Stomach (tissue), 4 donors: ENCODE data around the gene PPFIA1.

ENCODE experiments used
- CTCF ChIP-seq, 7 experiments: fragments of 450-650 bp in 4 of 7; fragments of 200-600 bp in 3 of 7; sonication (generic) in 3 of 7; IDR thresholded peaks; one replicate each; pipeline ENCODE4 v1.5.1; 2016 to 2019; ENCODE audit warnings: antibody characterized with exemption in 7 of 7, control low read depth in 2 of 7, mild to moderate bottlenecking in 1 of 7
- POLR2A ChIP-seq, 4 donors: fragments of 450-650 bp; IDR thresholded peaks; one replicate each; pipeline ENCODE4 v1.6.1; 2016; ENCODE audit warnings: antibody characterized with exemption in 4 of 4, control low read depth in 2 of 4, mild to moderate bottlenecking in 1 of 4, moderate library complexity in 1 of 4
- POLR2AphosphoS5 ChIP-seq, 3 donors: sonication (generic); formaldehyde crosslinking; IDR thresholded peaks; one replicate each; pipeline ENCODE4 v1.6.1; 2016; ENCODE audit warnings: antibody characterized with exemption in 3 of 3

- TF ChIP-seq CTCF (IDR thresholded peaks at IDR 0.05) = no peak
- no peak for TF ChIP-seq POLR2AphosphoS5 (IDR thresholded peaks at IDR 0.05)
- no peak for TF ChIP-seq POLR2A (IDR thresholded peaks at IDR 0.05)
Observed at GRCh38 chr11:70333261-70333660, 62.8 kb downstream of the PPFIA1 start.
